Stimulated activated naive CD8-positive, alpha-beta T cell treated with anti-CD3 and anti-CD28 coated beads, Interleukin-15, Interleukin-2, amounts not matched to agents 100 U/mL and 50 U/mL, for 24 hours (primary cell): ENCODE measurements around the gene TRIM37.

ENCODE experiments used
- ATAC-seq: fragments of 150-1000 bp; cut with Tn5 transposase; one replicate; pipeline ENCODE4 v1.10.0; 2021
- DNase-seq: peaks from one replicate; pipeline ENCODE4 v3.0.0; 2021

Gene TRIM37

GRCh38 chr17:59037960-59038359 lies 68.7 kb downstream of the TRIM37 start:
- ATAC-seq = no peak
- DNase-seq = no peak

GRCh38 chr17:59030811-59031210 lies 75.9 kb downstream of the TRIM37 start:
- ATAC-seq = no peak

GRCh38 chr17:59028328-59028727 lies 78.4 kb downstream of the TRIM37 start:
- ATAC-seq = no peak
- DNase-seq = no peak

More at GRCh38 chr17:59030811-59031210, 75.9 kb downstream of the TRIM37 start:
- DNase-seq = no peak

- DNase-seq = no peak
- no peak for ATAC-seq
These were observed 78.9 kb downstream of the TRIM37 start for GRCh38 chr17:59027750-59028149.

- no peak for ATAC-seq
These were observed 80.3 kb downstream of the TRIM37 start for GRCh38 chr17:59026176-59026939.

GRCh38 chr17:59024916-59025315 lies 81.8 kb downstream of the TRIM37 start:
- ATAC-seq (no peak), DNase-seq (no peak)

More at GRCh38 chr17:59026176-59026939, 80.3 kb downstream of the TRIM37 start:
- DNase-seq = no peak

GRCh38 chr17:59018019-59018418 lies 88.7 kb downstream of the TRIM37 start:
- ATAC-seq = no peak
- no peak for DNase-seq

GRCh38 chr17:59011975-59012374 lies 94.7 kb downstream of the TRIM37 start:
- ATAC-seq = no peak
- no peak for DNase-seq

- ATAC-seq (no peak), DNase-seq (no peak)
These were observed 96.7 kb downstream of the TRIM37 start for GRCh38 chr17:59010026-59010425.

- DNase-seq = no peak
- no peak for ATAC-seq
These were observed 97.9 kb downstream of the TRIM37 start for GRCh38 chr17:59008737-59009136.

GRCh38 chr17:59007995-59008394 lies 98.7 kb downstream of the TRIM37 start:
- no peak for DNase-seq
- ATAC-seq = no peak

GRCh38 chr17:59004338-59005111 lies 102.2 kb downstream of the TRIM37 start:
- ATAC-seq = peak; percentile 63
- peak; percentile 69 for DNase-seq

GRCh38 chr17:59003860-59004259 lies 102.8 kb downstream of the TRIM37 start:
- ATAC-seq (no peak), DNase-seq (no peak)

- ATAC-seq (no peak), DNase-seq (no peak)
These were observed 103.8 kb downstream of the TRIM37 start for GRCh38 chr17:59002848-59003247.

GRCh38 chr17:59002126-59002525 lies 104.6 kb downstream of the TRIM37 start:
- ATAC-seq (no peak), DNase-seq (no peak)

GRCh38 chr17:59001158-59001814 lies 105.4 kb downstream of the TRIM37 start:
- DNase-seq (peak; percentile 69), ATAC-seq (peak; percentile 98)

GRCh38 chr17:59000022-59000421 lies 106.7 kb downstream of the TRIM37 start:
- ATAC-seq (no peak), DNase-seq (no peak)

GRCh38 chr17:58999500-58999899 lies 107.2 kb downstream of the TRIM37 start:
- ATAC-seq (no peak), DNase-seq (no peak)

GRCh38 chr17:58998871-58999270 lies 107.8 kb downstream of the TRIM37 start:
- DNase-seq = no peak
- no peak for ATAC-seq

GRCh38 chr17:58997756-58998553 lies 108.7 kb downstream of the TRIM37 start:
- ATAC-seq (no peak), DNase-seq (no peak)

GRCh38 chr17:58996968-58997367 lies 109.7 kb downstream of the TRIM37 start:
- ATAC-seq = no peak
- DNase-seq = no peak
